CD14-positive monocyte (primary cell): ENCODE data around the gene ARHGAP15. TPM values are rescaled to one million over a fixed set of nuclear protein-coding genes. Genes with fewer than 3 reads are reported as not detected.

Experiments used
- DNase-seq, 3 donors: peaks; one replicate each; pipeline ENCODE4 v3.0.0-alpha.2; 2011 to 2022
- H2AFZ ChIP-seq: 2 replicates; pipeline ENCODE4 v1.6.0; 2012; ENCODE audit warnings: mild to moderate bottlenecking, low read depth, low read length, inconsistent platforms; ENCODE audit not compliant: insufficient read depth, poor library complexity, severe bottlenecking
- H3K27ac ChIP-seq, 2 donors: 1 replicate in 1 of 2; 2 replicates in 1 of 2; pipeline ENCODE4 v1.5.1; 2012 to 2013; ENCODE audit warnings: low read length in 2 of 2, control low read depth in 1 of 2, inconsistent platforms in 1 of 2, low read depth in 1 of 2, mild to moderate bottlenecking in 1 of 2
- H3K27me3 ChIP-seq, 2 donors: one replicate each; pipeline versions ENCODE4 v1.6.0 to v1.6.1; 2011 to 2013; ENCODE audit warnings: low read length in 2 of 2; ENCODE audit not compliant: control insufficient read depth in 2 of 2, insufficient read depth in 2 of 2
- H3K36me3 ChIP-seq, 2 donors: replicated peaks in 1 of 2; 1 replicate in 1 of 2; 2 replicates in 1 of 2; pipeline versions ENCODE4 v1.5.1 to v1.6.1; 2012 to 2013; ENCODE audit warnings: low read length in 2 of 2, control low read depth in 1 of 2, inconsistent platforms in 1 of 2, mild to moderate bottlenecking in 1 of 2; ENCODE audit not compliant: insufficient read depth in 2 of 2, control insufficient read depth in 1 of 2
- H3K4me1 ChIP-seq, 2 donors: 1 replicate in 1 of 2; 2 replicates in 1 of 2; pipeline versions ENCODE4 v1.5.1 to v1.6.1; 2012 to 2013; ENCODE audit warnings: low read length in 2 of 2, control low read depth in 1 of 2, inconsistent platforms in 1 of 2, mild to moderate bottlenecking in 1 of 2, moderate library complexity in 1 of 2; ENCODE audit not compliant: insufficient read depth in 2 of 2, control insufficient read depth in 1 of 2
- H3K4me2 ChIP-seq: replicated peaks from 2 replicates; pipeline ENCODE3; 2012; ENCODE audit warnings: low read length, moderate library complexity, mild to moderate bottlenecking; ENCODE audit not compliant: poor library complexity, severe bottlenecking; ENCODE audit errors: extremely low read depth
- H3K4me3 ChIP-seq, 3 experiments: fragments of 200-600 bp in 1 of 3; sonication (generic) in 1 of 3; replicated peaks in 1 of 3; 1 replicate in 2 of 3; 2 replicates in 1 of 3; pipeline ENCODE4 v1.5.1; 2011 to 2013; ENCODE audit warnings: low read length in 3 of 3, mild to moderate bottlenecking in 3 of 3, control low read depth in 2 of 3, low read depth in 2 of 3, inconsistent platforms in 1 of 3, moderate library complexity in 1 of 3
- H3K79me2 ChIP-seq: 2 replicates; pipeline ENCODE4 v1.6.0; 2012; ENCODE audit warnings: mild to moderate bottlenecking, control low read depth, inconsistent platforms, low read length, moderate library complexity; ENCODE audit not compliant: insufficient read depth
- H3K9ac ChIP-seq: 2 replicates; pipeline ENCODE4 v1.6.0; 2017; ENCODE audit warnings: low read length, mild to moderate bottlenecking; ENCODE audit not compliant: insufficient read depth, poor library complexity, severe bottlenecking
- H3K9me3 ChIP-seq, 2 donors: replicated peaks in 1 of 2; 1 replicate in 1 of 2; 2 replicates in 1 of 2; pipeline versions ENCODE4 v1.5.1 to v1.6.1; 2012 to 2013; ENCODE audit warnings: low read length in 2 of 2, control low read depth in 1 of 2; ENCODE audit not compliant: control insufficient read depth in 1 of 2, insufficient read depth in 1 of 2
- H4K20me1 ChIP-seq: 2 replicates; pipeline ENCODE4 v1.6.0; 2012; ENCODE audit warnings: mild to moderate bottlenecking, low read length, control low read depth, moderate library complexity; ENCODE audit not compliant: insufficient read depth
- H3K27ac Mint-ChIP-seq, 7 donors: one replicate each; pipeline ENCODE4 v1.8.0; 2020; ENCODE audit warnings: mild to moderate bottlenecking in 7 of 7, mixed read lengths in 7 of 7, moderate library complexity in 6 of 7, inconsistent platforms in 2 of 7
- H3K27me3 Mint-ChIP-seq, 3 donors: one replicate each; pipeline ENCODE4 v1.8.0; 2021 to 2022; ENCODE audit warnings: low read depth in 3 of 3, mild to moderate bottlenecking in 3 of 3, mixed read lengths in 3 of 3, moderate library complexity in 3 of 3, inconsistent platforms in 1 of 3
- H3K36me3 Mint-ChIP-seq, 2 donors: one replicate each; pipeline ENCODE4 v1.8.0; 2020; ENCODE audit warnings: mixed read lengths in 2 of 2, inconsistent platforms in 1 of 2, mild to moderate bottlenecking in 1 of 2
- H3K4me1 Mint-ChIP-seq: one replicate; pipeline ENCODE4 v1.8.0; 2020; ENCODE audit warnings: mild to moderate bottlenecking, mixed read lengths
- H3K4me3 Mint-ChIP-seq, 2 donors: one replicate each; pipeline ENCODE4 v1.8.0; 2020; ENCODE audit warnings: mild to moderate bottlenecking in 2 of 2, mixed read lengths in 2 of 2, moderate library complexity in 1 of 2
- H3K9me3 Mint-ChIP-seq, 7 donors: one replicate each; pipeline ENCODE4 v1.8.0; 2020 to 2022; ENCODE audit warnings: mixed read lengths in 7 of 7, mild to moderate bottlenecking in 6 of 7, moderate library complexity in 6 of 7, inconsistent platforms in 2 of 7
- WGBS: methylation state at CpG from one replicate; pipeline ENCODE4 v1.1.5; 2013; ENCODE audit warnings: missing lambda C conversion rate; ENCODE audit not compliant: insufficient coverage; 5-methylcytosine and 5-hydroxymethylcytosine counted together
- intact Hi-C, 2 donors: fragments of 100-400 bp; cut with micrococcal nuclease; formaldehyde crosslinking; loops; one replicate each; pipeline versions ENCODE4 v1.15.0 to v1.15.1; 2023
- polyA plus RNA-seq, 3 donors: library from polyadenylated mRNA; depleted of rRNA in 1 of 3; unstranded in 2 of 3; stranded (reverse) in 1 of 3; fragments of 300-500 nt in 2 of 3; fragments of >200 nt in 1 of 3; fragmentation: Illumina TruSeq in 2 of 3; gene quantifications; 1 replicate in 2 of 3; 2 replicates in 1 of 3; pipeline ENCODE4 v1.2.3, GENCODE V29; 2012 to 2021
- TF ChIP-seq, protein P1 (sequence below): fragments of 200-600 bp; IDR thresholded peaks from one replicate; pipeline ENCODE4 v1.8.0; 2022; ENCODE audit warnings: antibody characterized with exemption, mild to moderate bottlenecking

The ARHGAP15 gene
- polyA plus RNA-seq, 3 donors: 35.4 to 50.9 (median 50.7) TPM

DNA sequence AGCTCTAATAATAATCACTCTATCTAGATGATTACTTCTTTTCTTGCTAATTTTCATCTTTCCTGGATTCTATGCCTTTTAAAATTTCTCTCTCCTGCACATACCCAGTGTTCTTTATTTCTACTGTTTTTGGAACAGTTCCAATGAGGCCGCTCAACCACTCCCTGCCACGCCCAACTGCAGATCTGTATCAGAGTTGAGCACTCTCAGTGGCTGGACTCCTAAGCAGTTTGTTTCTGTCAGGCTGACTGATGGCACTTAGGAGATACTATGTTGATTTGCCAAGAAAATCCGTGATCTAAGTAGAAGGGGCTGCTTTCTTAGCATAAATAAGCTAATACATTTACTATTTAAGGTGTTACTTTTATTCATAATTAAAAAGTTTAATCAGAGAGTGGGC, 192.8 kb downstream of the ARHGAP15 start:
- TF ChIP-seq, protein P1, sequence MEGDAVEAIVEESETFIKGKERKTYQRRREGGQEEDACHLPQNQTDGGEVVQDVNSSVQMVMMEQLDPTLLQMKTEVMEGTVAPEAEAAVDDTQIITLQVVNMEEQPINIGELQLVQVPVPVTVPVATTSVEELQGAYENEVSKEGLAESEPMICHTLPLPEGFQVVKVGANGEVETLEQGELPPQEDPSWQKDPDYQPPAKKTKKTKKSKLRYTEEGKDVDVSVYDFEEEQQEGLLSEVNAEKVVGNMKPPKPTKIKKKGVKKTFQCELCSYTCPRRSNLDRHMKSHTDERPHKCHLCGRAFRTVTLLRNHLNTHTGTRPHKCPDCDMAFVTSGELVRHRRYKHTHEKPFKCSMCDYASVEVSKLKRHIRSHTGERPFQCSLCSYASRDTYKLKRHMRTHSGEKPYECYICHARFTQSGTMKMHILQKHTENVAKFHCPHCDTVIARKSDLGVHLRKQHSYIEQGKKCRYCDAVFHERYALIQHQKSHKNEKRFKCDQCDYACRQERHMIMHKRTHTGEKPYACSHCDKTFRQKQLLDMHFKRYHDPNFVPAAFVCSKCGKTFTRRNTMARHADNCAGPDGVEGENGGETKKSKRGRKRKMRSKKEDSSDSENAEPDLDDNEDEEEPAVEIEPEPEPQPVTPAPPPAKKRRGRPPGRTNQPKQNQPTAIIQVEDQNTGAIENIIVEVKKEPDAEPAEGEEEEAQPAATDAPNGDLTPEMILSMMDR: no peak
- Histone ChIP-seq H3K4me3 (no peak overlapping the region), H3K36me3 (peaks cover 0 to 34% of the 10 kb centered on the region in 2 donors), H3K27me3 (no peaks in the 10 kb centered on the region), H3K4me1 (no peaks in the 10 kb centered on the region), H3K9ac (no peak overlapping the region), H2AFZ (no peak overlapping the region), H3K4me2 (no peak overlapping the region), H4K20me1 (no peaks in the 10 kb centered on the region), H3K79me2 (peaks cover 11% of the 10 kb centered on the region), H3K9me3 (no peaks in the 10 kb centered on the region), H3K27ac (no peak overlapping the region)
- no peak for DNase-seq
- Mint-ChIP-seq H3K27ac (no peak overlapping the region), H3K36me3 (peaks cover 18 to 29% of the 10 kb centered on the region in 2 donors), H3K27me3 (no peaks in the 10 kb centered on the region), H3K9me3 (no peaks in the 10 kb centered on the region), H3K4me1 (peaks cover 7% of the 10 kb centered on the region), H3K4me3 (no peak overlapping the region)
- intact Hi-C loops: no loop called here
- no CpG with 5 or more reads among the region's 3 CpGs for WGBS

- H3K9me3 ChIP-seq: no peaks in the 10 kb centered on the region
- H3K4me3 Mint-ChIP-seq: no peak overlapping the region
- WGBS: no CpG with 5 or more reads among the region's 2 CpGs
- H3K27ac ChIP-seq: no peak overlapping the region
- H3K36me3 Mint-ChIP-seq: peaks cover 6 to 13% of the 10 kb centered on the region in 2 donors
- no peaks in the 10 kb centered on the region for H3K4me1 Mint-ChIP-seq
- no peak overlapping the region for H3K4me3 ChIP-seq
- no peak overlapping the region for H3K9ac ChIP-seq
- H3K27ac Mint-ChIP-seq: peak overlapping the region in 1 of 7 donors; percentile 63
- no peaks in the 10 kb centered on the region for H3K27me3 ChIP-seq
- H3K4me2 ChIP-seq: no peak overlapping the region
- TF ChIP-seq, protein P1: no peak
- peaks cover 2 to 7% of the 10 kb centered on the region in 2 donors for H3K36me3 ChIP-seq
- peaks cover 0 to 2% (median 0%) of the 10 kb centered on the region in 7 donors for H3K9me3 Mint-ChIP-seq
- no peaks in the 10 kb centered on the region for H4K20me1 ChIP-seq
- H3K79me2 ChIP-seq: no peaks in the 10 kb centered on the region
- H2AFZ ChIP-seq: no peak overlapping the region
- no peak for DNase-seq
- H3K27me3 Mint-ChIP-seq: no peaks in the 10 kb centered on the region
- intact Hi-C loops: no loop called here
- no peaks in the 10 kb centered on the region for H3K4me1 ChIP-seq
Measured at GRCh38 chr2:143329288-143329687, 200.1 kb downstream of the ARHGAP15 start.
